Right lobe of liver (tissue), 6 donors: Measurements from ENCODE around the gene GALNT12. TPM values are rescaled to one million over a fixed set of nuclear protein-coding genes. Genes with fewer than 3 reads are reported as not detected.

Source experiments
- ATAC-seq, 4 donors: fragments of 200-7000 bp; cut with Tn5 transposase; one replicate each; pipeline ENCODE4 v1.9.1; 2020; ENCODE audit warnings: mild to moderate bottlenecking in 4 of 4, moderate library complexity in 4 of 4
- DNase-seq, 3 donors: peaks; one replicate each; pipeline ENCODE4 v3.0.0-alpha.2; 2020
- H3K27ac ChIP-seq, 3 donors: fragments of 200-600 bp; one replicate each; pipeline ENCODE4 v1.8.0; 2022
- H3K27me3 ChIP-seq, 2 donors: fragments of 200-600 bp; one replicate each; pipeline ENCODE4 v1.8.0; 2022
- H3K36me3 ChIP-seq, 4 donors: fragments of 200-600 bp; sonication (generic) in 1 of 4; one replicate each; pipeline versions ENCODE4 v1.5.1 to v1.8.0; 2017 to 2022; ENCODE audit warnings: control low read depth in 1 of 4
- H3K4me1 ChIP-seq, 4 donors: fragments of 200-600 bp; sonication (generic) in 1 of 4; one replicate each; pipeline versions ENCODE4 v1.5.1 to v1.8.0; 2017 to 2022; ENCODE audit warnings: control low read depth in 1 of 4
- H3K4me3 ChIP-seq, 3 donors: fragments of 200-600 bp; one replicate each; pipeline ENCODE4 v1.8.0; 2022
- H3K9me3 ChIP-seq, 4 donors: fragments of 200-600 bp; sonication (generic) in 1 of 4; one replicate each; pipeline versions ENCODE4 v1.5.1 to v1.8.0; 2017 to 2022; ENCODE audit warnings: control low read depth in 1 of 4
- CTCF ChIP-seq, 4 donors: fragments of 200-600 bp in 3 of 4; fragments of 450-650 bp in 1 of 4; IDR thresholded peaks; one replicate each; pipeline versions ENCODE4 v1.5.1 to v1.8.0; 2016 to 2022; ENCODE audit warnings: antibody characterized with exemption in 4 of 4, mild to moderate bottlenecking in 2 of 4
- POLR2A ChIP-seq: fragments of 450-650 bp; IDR thresholded peaks from one replicate; pipeline ENCODE4 v1.6.1; 2017; ENCODE audit warnings: antibody characterized with exemption, mild to moderate bottlenecking
- WGBS: methylation state at CpG from one replicate; pipeline ENCODE4 v1.1.6; 2018; ENCODE audit warnings: low coverage, low lambda C conversion rate; ENCODE audit not compliant: insufficient coverage; ENCODE audit errors: missing lambda C conversion rate; 5-methylcytosine and 5-hydroxymethylcytosine counted together
- intact Hi-C, 2 donors: fragments of 100-400 bp; cut with DNase I; formaldehyde crosslinking; loops; one replicate each; pipeline versions ENCODE4 v1.11.2 to v1.14.1; 2022
- total RNA-seq, 6 experiments: library from RNA; depleted of rRNA in 2 of 6; stranded (reverse); fragments of >200 nt in 2 of 6; fragmentation: NEBNext Ultra II Directional in 3 of 6; extraction: Animal tissue kit (Norgen Biotek cat#: 25700) in 3 of 6; gene quantifications; one replicate each; pipeline versions ENCODE4 v1.1.0 to v1.2.4, GENCODE V29; 2016 to 2023
- donor health status: DM: no; HTN: yes; CAD: no.
- donor health status: DM: no; HTN: no; CAD: no.
- donor health status: DM: no; HTN: no; CAD: no.
- donor health status: DM: no; HTN: yes; CAD: no.
- donor health status: DM: no; HTN: yes; CAD: no.

GALNT12 gene
- total RNA-seq, 6 experiments from 2014 or later: 0.06 to 1.1 (median 0.30) TPM; not detected in 1

GRCh38 chr9:98885575-98886295 lies 78.3 kb downstream of the GALNT12 start:
- Histone ChIP-seq H3K4me1 (no peaks in the 10 kb centered on the region), H3K9me3 (no peaks in the 10 kb centered on the region), H3K36me3 (no peaks in the 10 kb centered on the region), H3K27ac (no peak overlapping the region), H3K27me3 (no peaks in the 10 kb centered on the region), H3K4me3 (no peak overlapping the region)
- TF ChIP-seq POLR2A (no peak), CTCF (IDR thresholded peaks at IDR 0.05) (no peak)
- 75% methylated on average over 4 of the region's 5 CpGs for WGBS
- no peak for ATAC-seq
- intact Hi-C loops: no loop called here
- DNase-seq: no peak

- ATAC-seq (peak; percentile 57 to 77 (median 62)), DNase-seq (no peak)
- Histone ChIP-seq H3K9me3 (no peaks in the 10 kb centered on the region), H3K4me3 (no peak overlapping the region), H3K27ac (no peak overlapping the region), H3K4me1 (no peaks in the 10 kb centered on the region), H3K27me3 (no peaks in the 10 kb centered on the region), H3K36me3 (no peaks in the 10 kb centered on the region)
- TF ChIP-seq CTCF (IDR thresholded peaks at IDR 0.05): no peak
- TF ChIP-seq POLR2A: no peak
- intact Hi-C loops: no loop called here
- 30% methylated on average over 6 of the region's 6 CpGs for WGBS
Observed at GRCh38 chr9:98886691-98887229, 79.3 kb downstream of the GALNT12 start.

- DNase-seq (no peak), ATAC-seq (no peak)
- H3K4me1 ChIP-seq: no peaks in the 10 kb centered on the region
- WGBS: 58% methylated on average over 6 of the region's 6 CpGs
- no peaks in the 10 kb centered on the region for H3K27me3 ChIP-seq
- intact Hi-C loops: no loop called here
- no peak overlapping the region for H3K4me3 ChIP-seq
- H3K27ac ChIP-seq: no peak overlapping the region
- TF ChIP-seq POLR2A (no peak), CTCF (IDR thresholded peaks at IDR 0.05) (no peak)
- no peaks in the 10 kb centered on the region for H3K36me3 ChIP-seq
- H3K9me3 ChIP-seq: no peaks in the 10 kb centered on the region
Observed at GRCh38 chr9:98887918-98888510, 80.5 kb downstream of the GALNT12 start.

GRCh38 chr9:98888801-98889421 lies 81.4 kb downstream of the GALNT12 start:
- Histone ChIP-seq H3K9me3 (no peaks in the 10 kb centered on the region), H3K4me1 (no peaks in the 10 kb centered on the region), H3K4me3 (no peak overlapping the region), H3K27me3 (no peaks in the 10 kb centered on the region), H3K36me3 (no peaks in the 10 kb centered on the region), H3K27ac (no peak overlapping the region)
- ATAC-seq (no peak), DNase-seq (no peak)
- intact Hi-C loops: no loop called here
- no peak for TF ChIP-seq POLR2A
- no peak for TF ChIP-seq CTCF (IDR thresholded peaks at IDR 0.05)
- WGBS: 70% methylated on average over 4 of the region's 4 CpGs
